Stimulated activated CD8-positive, alpha-beta memory T cell treated with anti-CD3 and anti-CD28 coated beads, Interleukin-7, amount 100 ng/mL, for 1 hour (primary cell): ENCODE data around the gene NUDCD2.
"Not testable (repeated sequence)": the region's sequence is repeated elsewhere in the genome, so short reads cannot be mapped to it uniquely, and the experiment has no call there.

Experiments
- DNase-seq, 2 donors: peaks; one replicate each; pipeline ENCODE4 v3.0.0-alpha.2; 2020; ENCODE audit warnings: low read depth in 2 of 2

The NUDCD2 gene

DNA sequence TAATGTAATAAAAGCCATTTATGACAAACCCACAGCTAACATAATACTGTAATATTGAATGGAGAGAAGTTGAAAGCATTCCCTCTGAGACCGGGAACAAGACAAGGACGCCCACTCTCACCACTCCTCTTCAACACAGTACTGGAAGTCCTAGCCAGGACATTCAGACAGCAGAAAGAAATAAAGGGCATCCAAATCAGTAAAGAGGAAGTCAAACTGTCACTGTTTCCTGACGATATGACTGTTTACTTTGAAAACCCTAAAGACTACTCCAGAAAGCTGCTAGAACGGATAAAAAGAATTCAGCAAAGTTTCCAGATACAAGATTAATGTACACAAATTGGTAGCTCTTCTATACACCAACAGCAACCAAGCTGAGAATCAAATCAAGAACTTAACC lies 33.8 kb downstream of the NUDCD2 start:
- DNase-seq, result not testable (repeated sequence)

DNA sequence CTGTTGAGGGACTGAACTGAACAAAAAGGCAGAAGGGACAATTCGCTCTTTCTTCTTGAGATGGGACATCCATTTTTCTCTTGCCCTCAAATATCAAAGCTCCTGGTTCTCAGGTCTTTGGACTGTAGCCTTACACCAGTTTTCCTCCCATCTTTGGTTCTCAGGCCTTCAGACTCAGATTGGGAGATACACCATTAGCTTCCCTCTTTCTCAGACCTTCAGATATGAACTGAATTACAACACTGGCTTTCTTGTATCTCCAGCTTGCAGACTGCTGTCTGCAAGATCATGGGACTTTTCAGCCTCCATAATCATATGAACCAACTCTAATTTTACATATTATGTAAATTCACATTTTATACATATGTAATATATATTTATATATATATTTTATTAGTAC lies 35.1 kb downstream of the NUDCD2 start:
- no peak for DNase-seq

DNA sequence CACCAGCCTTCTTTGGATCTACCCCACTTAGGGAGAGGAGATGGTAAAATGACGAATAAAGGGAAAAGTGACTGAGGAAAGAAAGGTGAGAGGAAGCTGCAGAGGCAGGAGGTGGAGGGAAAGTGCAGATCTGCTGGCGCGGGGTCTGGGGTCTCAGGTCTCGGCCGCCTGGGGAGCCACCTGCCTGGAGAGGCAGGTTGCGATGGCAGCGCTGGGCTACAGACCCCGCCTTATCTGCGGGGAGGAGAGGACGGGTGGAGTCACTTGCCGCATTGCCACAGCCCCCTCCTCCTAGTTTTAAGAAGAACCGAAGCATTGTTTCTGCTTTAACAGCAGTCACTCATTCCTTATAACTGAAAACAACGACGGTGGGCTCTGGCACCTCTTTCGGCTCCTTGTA lies 44.2 kb downstream of the NUDCD2 start:
- DNase-seq, result not testable (repeated sequence)

DNA sequence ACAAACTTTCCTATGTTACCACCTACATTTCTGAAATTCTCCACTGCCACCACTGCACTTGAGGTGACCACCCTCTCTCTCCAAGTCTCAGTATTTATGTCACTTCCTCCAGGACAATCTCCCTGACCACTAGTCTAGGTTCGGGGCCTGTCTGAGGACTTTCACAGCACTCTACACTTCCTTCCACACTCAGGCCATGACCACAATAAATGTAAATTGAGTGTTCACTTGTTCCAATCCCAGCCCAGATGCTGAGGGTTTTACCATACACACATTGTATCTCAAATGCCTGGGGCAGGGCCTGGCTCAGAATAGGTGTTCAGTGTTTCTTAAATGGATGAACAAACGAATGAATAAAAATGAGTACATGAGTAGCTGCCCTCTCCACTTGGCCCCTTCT lies 49.4 kb downstream of the NUDCD2 start:
- DNase-seq, result no peak

DNA sequence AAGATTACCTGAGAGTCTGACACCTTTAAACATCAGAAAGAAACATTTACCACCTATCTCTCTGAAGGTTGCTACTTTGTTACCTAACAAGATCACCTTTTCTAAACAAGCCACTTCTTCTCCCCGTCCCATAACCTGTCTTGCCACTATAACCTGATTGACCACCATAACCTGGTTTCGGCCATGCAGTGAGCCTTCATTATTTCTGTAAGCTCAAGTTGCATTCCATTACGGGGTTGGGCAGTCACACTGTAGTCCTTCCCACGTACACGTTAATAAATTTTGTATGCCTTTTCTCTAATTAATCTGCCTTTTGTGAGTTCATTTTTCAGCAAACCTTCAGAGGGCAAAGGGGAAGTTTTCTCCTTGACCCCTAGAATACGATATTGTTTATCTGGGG lies 50.5 kb downstream of the NUDCD2 start:
- no peak for DNase-seq

DNA sequence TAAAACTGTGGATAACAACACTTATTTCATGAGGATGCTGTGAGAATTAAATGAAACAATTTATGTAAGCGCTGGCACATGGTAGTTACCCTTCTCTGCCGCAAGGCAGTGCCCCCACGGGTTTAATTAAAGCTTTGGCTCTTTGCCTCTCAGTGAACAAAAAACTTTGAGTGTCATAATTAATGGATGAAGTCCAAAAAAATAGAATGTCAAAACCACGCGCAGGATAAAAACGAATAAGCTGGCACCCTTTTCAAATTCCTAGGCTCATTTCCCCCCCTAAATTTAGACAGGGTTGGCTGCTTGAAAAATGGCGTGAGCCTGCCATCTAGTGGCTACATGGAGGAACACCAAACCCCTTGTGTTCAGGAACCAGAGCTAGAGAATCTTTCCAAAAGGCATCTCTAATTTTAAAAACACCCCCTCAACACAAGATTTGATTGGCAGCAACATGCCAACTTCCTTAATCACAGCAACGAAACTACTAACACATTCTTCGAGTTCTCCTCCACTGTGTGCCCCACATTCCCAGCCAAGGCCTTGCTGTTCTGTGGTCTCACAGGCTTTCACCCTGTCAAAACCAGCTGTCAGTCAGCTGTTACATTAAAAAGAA lies 51.5 kb downstream of the NUDCD2 start:
- DNase-seq, result peak; percentile 4 to 32

DNA sequence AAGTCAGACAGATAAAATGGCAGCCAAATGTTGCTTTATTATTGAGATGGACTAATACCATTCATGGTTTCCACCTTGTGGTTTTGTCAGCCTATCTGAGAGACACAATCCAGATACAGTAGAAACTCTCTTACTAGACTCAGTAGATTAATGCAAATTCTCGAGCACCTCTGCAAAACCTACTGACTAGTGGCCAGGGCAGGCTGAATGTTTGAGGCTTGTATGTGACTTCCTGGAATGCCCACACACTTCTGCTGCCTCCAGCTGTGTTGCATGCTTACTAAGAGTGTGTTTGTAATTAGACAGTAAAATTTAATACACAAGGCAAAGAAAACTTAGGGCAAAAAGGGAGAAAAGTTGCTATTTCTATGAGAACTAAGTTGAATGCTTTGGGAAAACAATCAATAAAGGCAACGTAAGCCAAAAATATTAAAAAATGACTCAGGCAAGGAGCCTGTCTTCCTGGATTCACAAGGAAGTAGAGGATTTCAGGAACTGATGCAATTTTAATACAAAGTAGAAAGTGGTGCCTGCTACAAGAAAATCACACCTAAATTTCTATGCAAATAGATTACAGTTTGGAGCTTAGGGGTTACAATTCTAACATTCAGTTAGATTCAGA lies 52.8 kb downstream of the NUDCD2 start:
- DNase-seq, result no peak

DNA sequence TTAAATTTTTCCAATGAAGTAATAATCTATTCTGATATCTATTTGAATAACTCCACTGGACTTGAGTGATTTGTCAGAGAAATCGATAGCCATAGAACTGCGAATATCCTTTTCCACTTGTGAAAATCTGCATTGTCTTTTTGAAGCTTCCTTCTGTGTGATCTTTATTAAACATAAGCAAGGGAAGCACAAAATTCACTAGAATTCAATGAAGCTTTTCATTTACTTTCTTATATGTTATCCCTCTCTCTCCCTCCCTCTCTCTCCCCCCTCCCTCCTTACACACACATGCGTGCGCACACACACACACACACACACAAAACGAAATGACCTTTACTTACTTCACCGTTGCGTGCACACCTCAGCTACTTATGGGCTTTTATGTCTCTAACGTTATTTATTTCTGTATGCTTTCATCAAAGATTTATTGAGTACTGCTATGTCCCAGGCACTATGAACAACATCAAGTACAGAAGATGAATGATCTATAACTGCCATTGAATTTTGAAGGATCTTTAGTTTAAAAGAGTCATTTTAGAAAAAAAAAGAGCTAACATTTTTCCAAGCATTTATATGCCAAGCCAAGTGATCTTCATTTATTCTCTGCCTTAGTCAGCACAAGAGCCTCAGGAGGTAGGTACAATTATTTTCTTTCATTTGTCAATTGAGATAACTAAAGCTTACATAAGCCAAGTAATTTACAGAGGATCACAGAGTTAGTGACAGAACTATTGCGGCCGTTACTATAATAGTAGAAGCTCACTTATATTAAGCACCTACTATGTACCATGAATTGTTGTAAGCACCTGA lies 55.3 kb downstream of the NUDCD2 start:
- DNase-seq, result no peak

DNA sequence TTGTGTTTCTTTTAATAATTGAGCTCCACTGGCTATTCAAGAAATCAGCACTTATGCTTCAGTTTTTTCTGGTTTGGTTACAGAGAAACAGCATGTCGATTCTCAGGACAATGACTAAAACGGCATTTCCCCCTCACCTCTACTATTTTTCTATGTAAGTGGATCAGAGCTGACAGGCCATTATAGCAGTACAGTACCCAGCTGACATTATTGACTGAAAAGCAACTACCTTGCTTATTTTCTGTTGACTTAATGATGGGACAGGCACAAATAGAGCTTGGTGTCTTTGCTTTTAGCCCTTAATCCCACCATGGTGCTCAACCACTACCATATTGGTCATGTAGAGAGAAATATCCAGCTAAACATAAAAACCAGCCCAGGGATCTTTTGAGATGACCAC lies 57.9 kb downstream of the NUDCD2 start:
- DNase-seq, result no peak

DNA sequence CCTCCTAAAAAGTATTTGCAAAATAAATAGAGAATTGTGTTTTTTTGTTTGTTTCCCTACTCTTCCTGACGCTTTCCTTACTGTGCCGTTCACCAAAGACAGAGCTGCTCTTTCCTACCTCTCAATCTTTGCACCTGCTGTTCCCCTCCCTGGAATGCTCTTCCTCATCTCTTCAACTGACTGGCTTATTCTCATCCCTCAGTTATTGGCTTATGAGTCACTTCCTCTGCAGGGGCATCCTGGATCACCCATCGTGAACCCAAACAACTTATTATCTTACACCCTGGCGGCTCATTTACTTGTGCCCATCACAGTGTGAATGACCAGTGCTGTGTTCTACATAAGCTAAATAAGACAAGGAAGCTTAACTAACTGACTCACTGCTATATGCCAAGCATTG lies 58.6 kb downstream of the NUDCD2 start:
- DNase-seq, result no peak

DNA sequence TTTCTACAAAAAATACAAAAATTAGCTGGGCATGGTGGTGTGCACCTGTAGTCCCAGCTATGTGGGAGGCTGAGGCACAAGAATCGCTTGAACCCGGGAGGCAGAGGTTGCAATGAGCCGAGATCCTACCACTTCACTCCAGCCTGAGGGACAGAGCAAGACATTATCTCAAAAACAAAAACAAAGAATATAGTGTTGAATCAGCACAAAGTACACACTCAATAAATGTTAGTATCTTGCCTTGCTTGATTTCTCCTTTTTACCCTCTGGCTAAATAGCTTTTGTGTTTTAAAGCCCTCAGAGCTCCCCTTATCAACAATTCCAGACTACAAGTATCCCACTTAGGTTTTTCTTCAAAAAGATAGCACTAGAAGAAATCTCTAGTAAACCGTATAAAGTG lies 60.0 kb downstream of the NUDCD2 start:
- DNase-seq, result no peak

DNA sequence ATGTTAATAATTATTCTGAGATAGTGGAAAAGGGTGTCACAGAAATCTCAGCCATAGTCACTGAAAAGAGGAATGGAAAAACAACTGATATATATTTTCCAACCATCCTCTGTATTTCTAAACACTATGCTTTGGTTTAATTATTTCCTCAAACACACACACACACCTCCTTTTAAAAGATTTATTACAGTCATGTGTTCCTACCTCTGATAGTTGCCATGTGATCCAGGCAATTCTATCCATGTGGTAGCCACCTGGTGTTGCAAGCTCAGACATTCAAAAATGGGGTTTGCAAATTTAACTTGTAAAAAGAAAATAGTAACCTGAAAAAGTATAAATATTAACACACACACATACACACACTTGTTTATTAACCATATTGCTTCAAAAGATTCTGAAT lies 62.5 kb downstream of the NUDCD2 start:
- no peak for DNase-seq

DNA sequence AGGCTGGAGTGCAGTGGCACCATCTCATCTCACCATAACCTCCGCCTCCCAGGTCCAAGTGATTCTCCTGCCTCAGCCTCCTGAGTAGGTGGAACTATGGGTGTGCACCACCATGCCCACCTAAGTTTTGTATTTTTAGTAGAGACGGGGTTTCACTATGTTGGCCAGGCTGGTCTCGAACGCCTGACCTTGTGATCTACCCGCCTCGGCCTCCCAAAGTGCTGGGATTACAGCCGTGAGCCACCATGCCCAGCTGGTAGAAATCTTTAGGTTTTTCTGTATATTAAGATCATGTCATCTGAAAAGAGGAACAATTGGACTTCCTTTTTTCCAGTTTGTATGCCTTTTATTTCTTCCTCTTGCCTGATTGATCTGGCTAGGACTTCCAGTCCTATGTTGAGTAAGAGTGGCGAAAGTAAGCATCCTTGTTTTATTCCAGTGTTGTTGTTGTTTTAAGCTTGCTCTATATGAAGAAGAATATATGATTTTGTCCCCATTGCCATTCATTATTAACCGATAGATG lies 63.0 kb downstream of the NUDCD2 start:
- not testable (repeated sequence) for DNase-seq
